ENCODE data around the gene P2RY14. TPM values are rescaled to one million over a fixed set of nuclear protein-coding genes. Genes with fewer than 3 reads are reported as not detected.

P2RY14 gene
- total and polyA plus RNA-seq, 2 experiments from 2014 or later: 0.95 TPM; not detected in 1

DNA sequence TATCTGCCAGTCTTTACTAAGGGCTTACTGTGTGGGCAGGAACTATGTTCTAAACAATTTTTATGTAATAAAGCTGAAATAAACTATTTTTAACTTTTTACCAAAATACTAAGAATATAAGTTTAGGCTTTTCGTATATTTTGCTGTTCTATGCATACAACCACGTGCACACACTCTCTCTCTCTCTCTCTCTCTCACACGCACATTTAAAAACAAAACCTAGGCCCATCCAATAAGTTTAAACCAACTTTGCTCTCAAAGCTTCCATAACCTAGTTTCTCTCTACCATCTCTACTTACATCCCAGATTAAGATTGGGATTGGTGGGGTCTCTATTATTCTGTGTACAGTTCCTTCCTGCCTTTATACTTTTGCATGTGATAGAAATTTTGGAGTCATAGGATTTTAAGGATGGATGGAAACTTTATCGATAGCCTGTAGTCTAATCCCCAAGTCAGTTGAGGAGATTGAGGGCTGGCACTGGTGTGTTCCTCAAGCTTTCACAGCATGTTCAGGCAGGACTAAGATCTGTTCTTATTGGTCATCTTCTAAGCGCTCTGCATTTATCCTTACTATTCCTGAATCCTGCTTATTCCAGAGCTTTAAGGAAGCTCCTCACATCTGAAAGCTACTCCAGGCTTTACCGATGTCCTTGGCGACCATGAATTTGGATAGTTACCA is 77.2 kb downstream of the P2RY14 start:
- no peak for ATAC-seq
- DNase-seq (ENCODE audit: low spot score): no peak
- peaks cover 4% of the 10 kb centered on the region; the same call in 1 of the 2 replicates for H3K4me1 ChIP-seq (ENCODE audit: insufficient read depth)
- no peak overlapping the region for H3K4me3 ChIP-seq
- H3K27ac Mint-ChIP-seq: no peak overlapping the region
- no peaks in the 10 kb centered on the region for H4K20me1 ChIP-seq (replicated peaks; ENCODE audit: insufficient read depth)
- H3K36me3 ChIP-seq (ENCODE audit: insufficient read depth): no peaks in the 10 kb centered on the region
- no peak overlapping the region for H3K4me3 Mint-ChIP-seq
- no peaks in the 10 kb centered on the region for H3K36me3 Mint-ChIP-seq (ENCODE audit: low read depth)
- no peaks in the 10 kb centered on the region for H3K9me3 Mint-ChIP-seq
- no peak overlapping the region for H3K27ac ChIP-seq (ENCODE audit: low read depth)
- H3K9me2 ChIP-seq (ENCODE audit: insufficient read depth): no peaks in the 10 kb centered on the region
- peaks cover 5% of the 10 kb centered on the region; the same call in 2 of the 3 replicates for H3K4me1 Mint-ChIP-seq
- no peaks in the 10 kb centered on the region for H3K27me3 Mint-ChIP-seq (ENCODE audit: insufficient read depth, low read depth, poor library complexity)
- H3K27me3 ChIP-seq (ENCODE audit: insufficient read depth): no peaks in the 10 kb centered on the region
- H3F3A ChIP-seq (replicated peaks; ENCODE audit: low read depth): no peaks in the 10 kb centered on the region
- H3K4me2 ChIP-seq: no peak overlapping the region
- no peak overlapping the region for H2AFZ ChIP-seq
- no peaks in the 10 kb centered on the region for H3K79me2 ChIP-seq (replicated peaks; ENCODE audit: insufficient read depth)
- TF ChIP-seq STAT1 (IDR thresholded peaks at IDR 0.05; ENCODE audit: unreplicated experiment): no peak
- TF ChIP-seq, protein P1, sequence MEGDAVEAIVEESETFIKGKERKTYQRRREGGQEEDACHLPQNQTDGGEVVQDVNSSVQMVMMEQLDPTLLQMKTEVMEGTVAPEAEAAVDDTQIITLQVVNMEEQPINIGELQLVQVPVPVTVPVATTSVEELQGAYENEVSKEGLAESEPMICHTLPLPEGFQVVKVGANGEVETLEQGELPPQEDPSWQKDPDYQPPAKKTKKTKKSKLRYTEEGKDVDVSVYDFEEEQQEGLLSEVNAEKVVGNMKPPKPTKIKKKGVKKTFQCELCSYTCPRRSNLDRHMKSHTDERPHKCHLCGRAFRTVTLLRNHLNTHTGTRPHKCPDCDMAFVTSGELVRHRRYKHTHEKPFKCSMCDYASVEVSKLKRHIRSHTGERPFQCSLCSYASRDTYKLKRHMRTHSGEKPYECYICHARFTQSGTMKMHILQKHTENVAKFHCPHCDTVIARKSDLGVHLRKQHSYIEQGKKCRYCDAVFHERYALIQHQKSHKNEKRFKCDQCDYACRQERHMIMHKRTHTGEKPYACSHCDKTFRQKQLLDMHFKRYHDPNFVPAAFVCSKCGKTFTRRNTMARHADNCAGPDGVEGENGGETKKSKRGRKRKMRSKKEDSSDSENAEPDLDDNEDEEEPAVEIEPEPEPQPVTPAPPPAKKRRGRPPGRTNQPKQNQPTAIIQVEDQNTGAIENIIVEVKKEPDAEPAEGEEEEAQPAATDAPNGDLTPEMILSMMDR (conservative IDR thresholded peaks at IDR 0.05; ENCODE audit: low read depth in 2 of 2): no peak
- no peak for TF ChIP-seq ZNF114 (CRISPR knock-in tag; IDR thresholded peaks at IDR 0.05)
- no peak for TF ChIP-seq NANOG (IDR thresholded peaks at IDR 0.05; ENCODE audit: borderline replicate concordance)
- TF ChIP-seq, protein P2, sequence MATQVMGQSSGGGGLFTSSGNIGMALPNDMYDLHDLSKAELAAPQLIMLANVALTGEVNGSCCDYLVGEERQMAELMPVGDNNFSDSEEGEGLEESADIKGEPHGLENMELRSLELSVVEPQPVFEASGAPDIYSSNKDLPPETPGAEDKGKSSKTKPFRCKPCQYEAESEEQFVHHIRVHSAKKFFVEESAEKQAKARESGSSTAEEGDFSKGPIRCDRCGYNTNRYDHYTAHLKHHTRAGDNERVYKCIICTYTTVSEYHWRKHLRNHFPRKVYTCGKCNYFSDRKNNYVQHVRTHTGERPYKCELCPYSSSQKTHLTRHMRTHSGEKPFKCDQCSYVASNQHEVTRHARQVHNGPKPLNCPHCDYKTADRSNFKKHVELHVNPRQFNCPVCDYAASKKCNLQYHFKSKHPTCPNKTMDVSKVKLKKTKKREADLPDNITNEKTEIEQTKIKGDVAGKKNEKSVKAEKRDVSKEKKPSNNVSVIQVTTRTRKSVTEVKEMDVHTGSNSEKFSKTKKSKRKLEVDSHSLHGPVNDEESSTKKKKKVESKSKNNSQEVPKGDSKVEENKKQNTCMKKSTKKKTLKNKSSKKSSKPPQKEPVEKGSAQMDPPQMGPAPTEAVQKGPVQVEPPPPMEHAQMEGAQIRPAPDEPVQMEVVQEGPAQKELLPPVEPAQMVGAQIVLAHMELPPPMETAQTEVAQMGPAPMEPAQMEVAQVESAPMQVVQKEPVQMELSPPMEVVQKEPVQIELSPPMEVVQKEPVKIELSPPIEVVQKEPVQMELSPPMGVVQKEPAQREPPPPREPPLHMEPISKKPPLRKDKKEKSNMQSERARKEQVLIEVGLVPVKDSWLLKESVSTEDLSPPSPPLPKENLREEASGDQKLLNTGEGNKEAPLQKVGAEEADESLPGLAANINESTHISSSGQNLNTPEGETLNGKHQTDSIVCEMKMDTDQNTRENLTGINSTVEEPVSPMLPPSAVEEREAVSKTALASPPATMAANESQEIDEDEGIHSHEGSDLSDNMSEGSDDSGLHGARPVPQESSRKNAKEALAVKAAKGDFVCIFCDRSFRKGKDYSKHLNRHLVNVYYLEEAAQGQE (IDR thresholded peaks at IDR 0.05; ENCODE audit: unreplicated experiment): no peak
- no peak for TF ChIP-seq EZH2 (IDR thresholded peaks at IDR 0.05; ENCODE audit: low read depth, unreplicated experiment)
- TF ChIP-seq, protein P3, sequence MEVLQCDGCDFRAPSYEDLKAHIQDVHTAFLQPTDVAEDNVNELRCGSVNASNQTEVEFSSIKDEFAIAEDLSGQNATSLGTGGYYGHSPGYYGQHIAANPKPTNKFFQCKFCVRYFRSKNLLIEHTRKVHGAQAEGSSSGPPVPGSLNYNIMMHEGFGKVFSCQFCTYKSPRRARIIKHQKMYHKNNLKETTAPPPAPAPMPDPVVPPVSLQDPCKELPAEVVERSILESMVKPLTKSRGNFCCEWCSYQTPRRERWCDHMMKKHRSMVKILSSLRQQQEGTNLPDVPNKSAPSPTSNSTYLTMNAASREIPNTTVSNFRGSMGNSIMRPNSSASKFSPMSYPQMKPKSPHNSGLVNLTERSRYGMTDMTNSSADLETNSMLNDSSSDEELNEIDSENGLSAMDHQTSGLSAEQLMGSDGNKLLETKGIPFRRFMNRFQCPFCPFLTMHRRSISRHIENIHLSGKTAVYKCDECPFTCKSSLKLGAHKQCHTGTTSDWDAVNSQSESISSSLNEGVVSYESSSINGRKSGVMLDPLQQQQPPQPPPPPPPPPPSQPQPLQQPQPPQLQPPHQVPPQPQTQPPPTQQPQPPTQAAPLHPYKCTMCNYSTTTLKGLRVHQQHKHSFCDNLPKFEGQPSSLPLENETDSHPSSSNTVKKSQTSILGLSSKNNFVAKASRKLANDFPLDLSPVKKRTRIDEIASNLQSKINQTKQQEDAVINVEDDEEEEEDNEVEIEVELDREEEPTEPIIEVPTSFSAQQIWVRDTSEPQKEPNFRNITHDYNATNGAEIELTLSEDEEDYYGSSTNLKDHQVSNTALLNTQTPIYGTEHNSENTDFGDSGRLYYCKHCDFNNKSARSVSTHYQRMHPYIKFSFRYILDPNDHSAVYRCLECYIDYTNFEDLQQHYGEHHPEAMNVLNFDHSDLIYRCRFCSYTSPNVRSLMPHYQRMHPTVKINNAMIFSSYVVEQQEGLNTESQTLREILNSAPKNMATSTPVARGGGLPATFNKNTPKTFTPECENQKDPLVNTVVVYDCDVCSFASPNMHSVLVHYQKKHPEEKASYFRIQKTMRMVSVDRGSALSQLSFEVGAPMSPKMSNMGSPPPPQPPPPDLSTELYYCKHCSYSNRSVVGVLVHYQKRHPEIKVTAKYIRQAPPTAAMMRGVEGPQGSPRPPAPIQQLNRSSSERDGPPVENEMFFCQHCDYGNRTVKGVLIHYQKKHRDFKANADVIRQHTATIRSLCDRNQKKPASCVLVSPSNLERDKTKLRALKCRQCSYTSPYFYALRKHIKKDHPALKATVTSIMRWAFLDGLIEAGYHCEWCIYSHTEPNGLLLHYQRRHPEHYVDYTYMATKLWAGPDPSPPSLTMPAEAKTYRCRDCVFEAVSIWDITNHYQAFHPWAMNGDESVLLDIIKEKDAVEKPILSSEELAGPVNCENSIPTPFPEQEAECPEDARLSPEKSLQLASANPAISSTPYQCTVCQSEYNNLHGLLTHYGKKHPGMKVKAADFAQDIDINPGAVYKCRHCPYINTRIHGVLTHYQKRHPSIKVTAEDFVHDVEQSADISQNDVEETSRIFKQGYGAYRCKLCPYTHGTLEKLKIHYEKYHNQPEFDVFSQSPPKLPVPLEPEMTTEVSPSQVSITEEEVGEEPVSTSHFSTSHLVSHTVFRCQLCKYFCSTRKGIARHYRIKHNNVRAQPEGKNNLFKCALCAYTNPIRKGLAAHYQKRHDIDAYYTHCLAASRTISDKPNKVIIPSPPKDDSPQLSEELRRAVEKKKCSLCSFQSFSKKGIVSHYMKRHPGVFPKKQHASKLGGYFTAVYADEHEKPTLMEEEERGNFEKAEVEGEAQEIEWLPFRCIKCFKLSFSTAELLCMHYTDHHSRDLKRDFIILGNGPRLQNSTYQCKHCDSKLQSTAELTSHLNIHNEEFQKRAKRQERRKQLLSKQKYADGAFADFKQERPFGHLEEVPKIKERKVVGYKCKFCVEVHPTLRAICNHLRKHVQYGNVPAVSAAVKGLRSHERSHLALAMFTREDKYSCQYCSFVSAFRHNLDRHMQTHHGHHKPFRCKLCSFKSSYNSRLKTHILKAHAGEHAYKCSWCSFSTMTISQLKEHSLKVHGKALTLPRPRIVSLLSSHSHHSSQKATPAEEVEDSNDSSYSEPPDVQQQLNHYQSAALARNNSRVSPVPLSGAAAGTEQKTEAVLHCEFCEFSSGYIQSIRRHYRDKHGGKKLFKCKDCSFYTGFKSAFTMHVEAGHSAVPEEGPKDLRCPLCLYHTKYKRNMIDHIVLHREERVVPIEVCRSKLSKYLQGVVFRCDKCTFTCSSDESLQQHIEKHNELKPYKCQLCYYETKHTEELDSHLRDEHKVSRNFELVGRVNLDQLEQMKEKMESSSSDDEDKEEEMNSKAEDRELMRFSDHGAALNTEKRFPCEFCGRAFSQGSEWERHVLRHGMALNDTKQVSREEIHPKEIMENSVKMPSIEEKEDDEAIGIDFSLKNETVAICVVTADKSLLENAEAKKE (CRISPR knock-in tag; IDR thresholded peaks at IDR 0.05): no peak
- TF ChIP-seq, protein P4, sequence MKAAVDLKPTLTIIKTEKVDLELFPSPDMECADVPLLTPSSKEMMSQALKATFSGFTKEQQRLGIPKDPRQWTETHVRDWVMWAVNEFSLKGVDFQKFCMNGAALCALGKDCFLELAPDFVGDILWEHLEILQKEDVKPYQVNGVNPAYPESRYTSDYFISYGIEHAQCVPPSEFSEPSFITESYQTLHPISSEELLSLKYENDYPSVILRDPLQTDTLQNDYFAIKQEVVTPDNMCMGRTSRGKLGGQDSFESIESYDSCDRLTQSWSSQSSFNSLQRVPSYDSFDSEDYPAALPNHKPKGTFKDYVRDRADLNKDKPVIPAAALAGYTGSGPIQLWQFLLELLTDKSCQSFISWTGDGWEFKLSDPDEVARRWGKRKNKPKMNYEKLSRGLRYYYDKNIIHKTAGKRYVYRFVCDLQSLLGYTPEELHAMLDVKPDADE (IDR thresholded peaks at IDR 0.05): no peak
- no peak for TF ChIP-seq CREB1 (CRISPR knock-in tag; IDR thresholded peaks at IDR 0.05; ENCODE audit: low read depth)
- TF ChIP-seq EZH2phosphoT487 (IDR thresholded peaks at IDR 0.05; ENCODE audit: unreplicated experiment): no peak
- no peak for TF ChIP-seq POLR2AphosphoS5 (IDR thresholded peaks at IDR 0.05; ENCODE audit: low read depth)
- TF ChIP-seq JUNB (IDR thresholded peaks at IDR 0.05; ENCODE audit: unreplicated experiment): no peak
- TF ChIP-seq ZNF331 (CRISPR knock-in tag; IDR thresholded peaks at IDR 0.05; ENCODE audit: low read depth): no peak
